ENCODE results near the gene ASF1B. TPM values are rescaled to one million over a fixed set of nuclear protein-coding genes. Genes with fewer than 3 reads are reported as not detected.

The ASF1B gene
- total RNA-seq, 1 donor from 2014 or later: 83.4 TPM

- H3K27ac Mint-ChIP-seq: peak overlapping the region; percentile 99
- H3K4me1 Mint-ChIP-seq (ENCODE audit: low read depth): peaks cover 11% of the 10 kb centered on the region
- H3K36me3 Mint-ChIP-seq (ENCODE audit: low read depth): peaks cover 48% of the 10 kb centered on the region
- peak overlapping the region; percentile 99 for H3K4me3 Mint-ChIP-seq (ENCODE audit: low read depth)
- intact Hi-C loops (cut with micrococcal nuclease): loop anchor here (1.0 to 2.0 kb wide), 3 partner anchors 11 to 45 kb away; partner anchors contain the start of genes ASF1B and MISP3
- H3K9me3 Mint-ChIP-seq: peaks cover 16% of the 10 kb centered on the region
- no peaks in the 10 kb centered on the region for H3K27me3 Mint-ChIP-seq (ENCODE audit: low read depth)
- DNase-seq (ENCODE audit: low spot score): no peak
Measured at GRCh38 chr19:14091813-14092462, 44.5 kb downstream of the ASF1B start.

- peak; percentile 58 for DNase-seq (ENCODE audit: low spot score)
- Mint-ChIP-seq H3K9me3 (peaks cover 16% of the 10 kb centered on the region), H3K27me3 (ENCODE audit: low read depth) (no peaks in the 10 kb centered on the region), H3K27ac (peak overlapping the region; percentile 99), H3K4me1 (ENCODE audit: low read depth) (peaks cover 11% of the 10 kb centered on the region), H3K4me3 (ENCODE audit: low read depth) (peak overlapping the region; percentile 99), H3K36me3 (ENCODE audit: low read depth) (peaks cover 49% of the 10 kb centered on the region)
- intact Hi-C loops (cut with micrococcal nuclease): loop anchor here (1.0 to 2.0 kb wide), 3 partner anchors 10 to 46 kb away; partner anchors contain the start of genes ASF1B and MISP3
Measured at GRCh38 chr19:14091081-14091812, 45.1 kb downstream of the ASF1B start.

- Mint-ChIP-seq H3K4me1 (ENCODE audit: low read depth) (peaks cover 11% of the 10 kb centered on the region), H3K9me3 (peaks cover 16% of the 10 kb centered on the region), H3K36me3 (ENCODE audit: low read depth) (peaks cover 49% of the 10 kb centered on the region), H3K27me3 (ENCODE audit: low read depth) (no peaks in the 10 kb centered on the region), H3K4me3 (ENCODE audit: low read depth) (peak within 1 kb of the TSS; percentile 99), H3K27ac (peak within 1 kb of the TSS; percentile 99)
- DNase-seq (ENCODE audit: low spot score): peak; percentile 74
- intact Hi-C loops (cut with micrococcal nuclease): loop anchor here (1.0 to 2.0 kb wide), 3 partner anchors 9 to 46 kb away; partner anchors contain the start of genes ASF1B and MISP3
Measured at GRCh38 chr19:14090509-14091080, 45.8 kb downstream of the ASF1B start, which contains the start of gene SAMD1. TSS of gene SAMD1 (minus strand) at chr19:14090751.

- Mint-ChIP-seq H3K9me3 (peaks cover 16% of the 10 kb centered on the region), H3K36me3 (ENCODE audit: low read depth) (peaks cover 51% of the 10 kb centered on the region), H3K4me1 (ENCODE audit: low read depth) (peaks cover 11% of the 10 kb centered on the region), H3K27me3 (ENCODE audit: low read depth) (no peaks in the 10 kb centered on the region), H3K27ac (no peak overlapping the region), H3K4me3 (ENCODE audit: low read depth) (peak overlapping the region; percentile 84)
- intact Hi-C loops (cut with micrococcal nuclease): loop anchor here (2.0 to 10.0 kb wide), 3 partner anchors 17 to 305 kb away; partner anchors contain the start of genes ASF1B and MISP3
- peak; percentile 37 for DNase-seq (ENCODE audit: low spot score)
Measured at GRCh38 chr19:14089662-14090508, 46.5 kb downstream of the ASF1B start.

GRCh38 chr19:14089412-14089661, 47.1 kb downstream of the ASF1B start:
- H3K27ac Mint-ChIP-seq: peak overlapping the region; percentile 67
- H3K4me3 Mint-ChIP-seq (ENCODE audit: low read depth): peak overlapping the region; percentile 84
- H3K27me3 Mint-ChIP-seq (ENCODE audit: low read depth): no peaks in the 10 kb centered on the region
- H3K36me3 Mint-ChIP-seq (ENCODE audit: low read depth): peaks cover 47% of the 10 kb centered on the region
- intact Hi-C loops (cut with micrococcal nuclease): loop anchor here (10.0 kb wide), 1 partner anchor 305 kb away; no protein-coding TSS in a partner anchor
- peaks cover 11% of the 10 kb centered on the region for H3K4me1 Mint-ChIP-seq (ENCODE audit: low read depth)
- no peak for DNase-seq (ENCODE audit: low spot score)
- H3K9me3 Mint-ChIP-seq: peaks cover 11% of the 10 kb centered on the region

GRCh38 chr19:14088634-14089411, 47.6 kb downstream of the ASF1B start:
- no peak for DNase-seq (ENCODE audit: low spot score)
- Mint-ChIP-seq H3K27ac (peak overlapping the region; percentile 67), H3K36me3 (ENCODE audit: low read depth) (peaks cover 47% of the 10 kb centered on the region), H3K9me3 (peaks cover 10% of the 10 kb centered on the region), H3K27me3 (ENCODE audit: low read depth) (no peaks in the 10 kb centered on the region), H3K4me1 (ENCODE audit: low read depth) (peaks cover 11% of the 10 kb centered on the region), H3K4me3 (ENCODE audit: low read depth) (peak overlapping the region; percentile 84)
- intact Hi-C loops (cut with micrococcal nuclease): loop anchor here (10.0 kb wide), 1 partner anchor 304 kb away; no protein-coding TSS in a partner anchor

GRCh38 chr19:14086098-14086497, 50.3 kb downstream of the ASF1B start:
- Mint-ChIP-seq H3K4me3 (ENCODE audit: low read depth) (no peak overlapping the region), H3K27me3 (ENCODE audit: low read depth) (no peaks in the 10 kb centered on the region), H3K36me3 (ENCODE audit: low read depth) (peaks cover 31% of the 10 kb centered on the region), H3K4me1 (ENCODE audit: low read depth) (peaks cover 3% of the 10 kb centered on the region), H3K9me3 (no peaks in the 10 kb centered on the region), H3K27ac (no peak overlapping the region)
- intact Hi-C loops (cut with micrococcal nuclease): loop anchor here (10.0 kb wide), 1 partner anchor 301 kb away; no protein-coding TSS in a partner anchor
- DNase-seq (ENCODE audit: low spot score): no peak

GRCh38 chr19:14085309-14085995, 50.9 kb downstream of the ASF1B start, which contains the start of gene C19orf67:
TSS of gene C19orf67 (minus strand) at chr19:14085783. CDS start at chr19:14085627, 156 bp downstream.
- Mint-ChIP-seq H3K9me3 (no peaks in the 10 kb centered on the region), H3K27me3 (ENCODE audit: low read depth) (no peaks in the 10 kb centered on the region), H3K4me3 (ENCODE audit: low read depth) (no peak within 1 kb of the TSS), H3K36me3 (ENCODE audit: low read depth) (peaks cover 31% of the 10 kb centered on the region), H3K27ac (no peak within 1 kb of the TSS), H3K4me1 (ENCODE audit: low read depth) (peaks cover 6% of the 10 kb centered on the region)
- intact Hi-C loops (cut with micrococcal nuclease): loop anchor here (10.0 kb wide), 1 partner anchor 301 kb away; no protein-coding TSS in a partner anchor
- DNase-seq (ENCODE audit: low spot score): no peak

GRCh38 chr19:14082675-14082960, 53.8 kb downstream of the ASF1B start:
- Mint-ChIP-seq H3K27ac (no peak overlapping the region), H3K36me3 (ENCODE audit: low read depth) (peaks cover 13% of the 10 kb centered on the region), H3K4me1 (ENCODE audit: low read depth) (peaks cover 7% of the 10 kb centered on the region), H3K27me3 (ENCODE audit: low read depth) (no peaks in the 10 kb centered on the region), H3K4me3 (ENCODE audit: low read depth) (peak overlapping the region; percentile 93), H3K9me3 (no peaks in the 10 kb centered on the region)
- intact Hi-C loops (cut with micrococcal nuclease): loop anchor here (10.0 kb wide), 1 partner anchor 298 kb away; no protein-coding TSS in a partner anchor
- no peak for DNase-seq (ENCODE audit: low spot score)

GRCh38 chr19:14081797-14082674, 54.4 kb downstream of the ASF1B start:
- Mint-ChIP-seq H3K36me3 (ENCODE audit: low read depth) (peaks cover 10% of the 10 kb centered on the region), H3K4me3 (ENCODE audit: low read depth) (peak overlapping the region; percentile 93), H3K27ac (peak overlapping the region; percentile 93), H3K27me3 (ENCODE audit: low read depth) (no peaks in the 10 kb centered on the region), H3K9me3 (no peaks in the 10 kb centered on the region), H3K4me1 (ENCODE audit: low read depth) (peaks cover 7% of the 10 kb centered on the region)
- DNase-seq (ENCODE audit: low spot score): no peak
- intact Hi-C loops (cut with micrococcal nuclease): loop anchor here (1.0 to 10.0 kb wide), 5 partner anchors 9 to 297 kb away; partner anchors contain the start of genes ASF1B and PRKACA

Measured in activated T-helper 2 cell treated with anti-CD3 and anti-CD28 coated beads, Interferon-gamma antibody, Interleukin-2, Interleukin-4, amounts not matched to agents 10 μg/mL and 5 μg/mL and 100 μg/mL, durations not matched to agents 14 hours and 24 hours and 36 hours (primary cell).